IPS-20b (cell line): ENCODE results near the gene NPPA.
A peak's percentile ranks its signal among the peaks of the same experiment; 100 is the strongest.

ENCODE experiments used
- H3K27ac ChIP-seq: one replicate; pipeline ENCODE4 v1.5.1; 2013; ENCODE audit warnings: low read length
- H3K27me3 ChIP-seq: 2 replicates; pipeline ENCODE4 v1.6.1; 2013; ENCODE audit warnings: mild to moderate bottlenecking, low read length, inconsistent platforms; ENCODE audit not compliant: insufficient read depth
- H3K36me3 ChIP-seq: 2 replicates; pipeline ENCODE4 v1.6.1; 2013; ENCODE audit warnings: low read depth, mild to moderate bottlenecking, inconsistent platforms, low read length, moderate library complexity; ENCODE audit not compliant: insufficient read depth
- H3K4me1 ChIP-seq: 2 replicates; pipeline ENCODE4 v1.6.1; 2013; ENCODE audit warnings: mild to moderate bottlenecking, control low read depth, inconsistent platforms, low read length, moderate library complexity; ENCODE audit not compliant: insufficient read depth
- H3K4me3 ChIP-seq: 2 replicates; pipeline ENCODE4 v1.5.1; 2013; ENCODE audit warnings: mild to moderate bottlenecking, low read length, inconsistent platforms
- H3K9ac ChIP-seq: 2 replicates; pipeline ENCODE4 v1.6.1; 2013; ENCODE audit warnings: low read depth, mild to moderate bottlenecking, inconsistent platforms, low read length, moderate library complexity
- H3K9me3 ChIP-seq: 2 replicates; pipeline ENCODE4 v1.6.1; 2013; ENCODE audit warnings: mild to moderate bottlenecking, low read depth, low read length, inconsistent platforms; ENCODE audit not compliant: insufficient read depth

Gene NPPA

GRCh38 chr1:11873395-11874257 lies 26.0 kb upstream of the NPPA start:
- Histone ChIP-seq H3K27ac (no peak overlapping the region), H3K36me3 (no peaks in the 10 kb centered on the region), H3K4me1 (no peaks in the 10 kb centered on the region; the same call in 1 of the 2 replicates), H3K27me3 (no peaks in the 10 kb centered on the region), H3K9ac (no peak overlapping the region), H3K9me3 (no peaks in the 10 kb centered on the region), H3K4me3 (no peak overlapping the region)

- Histone ChIP-seq H3K9ac (no peak overlapping the region), H3K27ac (no peak overlapping the region), H3K4me1 (no peaks in the 10 kb centered on the region; the same call in 1 of the 2 replicates), H3K4me3 (no peak overlapping the region), H3K9me3 (no peaks in the 10 kb centered on the region), H3K36me3 (no peaks in the 10 kb centered on the region), H3K27me3 (no peaks in the 10 kb centered on the region)
Measured at GRCh38 chr1:11872545-11872944, 25.0 kb upstream of the NPPA start.

- Histone ChIP-seq H3K9ac (no peak overlapping the region), H3K27ac (no peak overlapping the region), H3K9me3 (no peaks in the 10 kb centered on the region), H3K36me3 (no peaks in the 10 kb centered on the region), H3K4me1 (no peaks in the 10 kb centered on the region; the same call in 1 of the 2 replicates), H3K4me3 (no peak overlapping the region), H3K27me3 (no peaks in the 10 kb centered on the region)
Measured at GRCh38 chr1:11869650-11870207, 22.1 kb upstream of the NPPA start.

GRCh38 chr1:11869104-11869503 lies 21.5 kb upstream of the NPPA start:
- no peaks in the 10 kb centered on the region for H3K9me3 ChIP-seq
- no peak overlapping the region for H3K4me3 ChIP-seq
- H3K27me3 ChIP-seq, result no peaks in the 10 kb centered on the region
- H3K36me3 ChIP-seq, result no peaks in the 10 kb centered on the region
- H3K4me1 ChIP-seq, result no peaks in the 10 kb centered on the region; the same call in 1 of the 2 replicates
- no peak overlapping the region for H3K27ac ChIP-seq
- H3K9ac ChIP-seq, result no peak overlapping the region

- Histone ChIP-seq H3K9ac (no peak overlapping the region), H3K27me3 (no peaks in the 10 kb centered on the region), H3K36me3 (no peaks in the 10 kb centered on the region), H3K27ac (no peak overlapping the region), H3K9me3 (no peaks in the 10 kb centered on the region), H3K4me1 (no peaks in the 10 kb centered on the region), H3K4me3 (no peak overlapping the region)
Measured at GRCh38 chr1:11868331-11868980, 20.9 kb upstream of the NPPA start.

GRCh38 chr1:11862890-11863289 lies 15.3 kb upstream of the NPPA start:
- H3K9ac ChIP-seq, result no peak overlapping the region
- H3K4me1 ChIP-seq, result no peaks in the 10 kb centered on the region
- H3K36me3 ChIP-seq, result no peaks in the 10 kb centered on the region
- H3K27me3 ChIP-seq, result peaks cover 44% of the 10 kb centered on the region
- no peaks in the 10 kb centered on the region for H3K9me3 ChIP-seq
- no peak overlapping the region for H3K27ac ChIP-seq
- H3K4me3 ChIP-seq, result no peak overlapping the region

GRCh38 chr1:11860587-11860986 lies 13.0 kb upstream of the NPPA start:
- Histone ChIP-seq H3K27ac (no peak overlapping the region), H3K36me3 (no peaks in the 10 kb centered on the region), H3K9me3 (no peaks in the 10 kb centered on the region), H3K27me3 (peaks cover 63% of the 10 kb centered on the region), H3K9ac (no peak overlapping the region), H3K4me3 (no peak overlapping the region), H3K4me1 (no peaks in the 10 kb centered on the region)

GRCh38 chr1:11860083-11860482 lies 12.5 kb upstream of the NPPA start:
- Histone ChIP-seq H3K4me1 (no peaks in the 10 kb centered on the region), H3K27me3 (peaks cover 63% of the 10 kb centered on the region)

GRCh38 chr1:11858968-11859871 lies 11.6 kb upstream of the NPPA start:
- no peak overlapping the region for H3K9ac ChIP-seq
- H3K9me3 ChIP-seq, result no peaks in the 10 kb centered on the region
- no peaks in the 10 kb centered on the region for H3K36me3 ChIP-seq
- H3K27ac ChIP-seq, result no peak overlapping the region
- H3K4me3 ChIP-seq, result peak overlapping the region; percentile 32; the same call in 1 of the 2 replicates
- peaks cover 63% of the 10 kb centered on the region for H3K27me3 ChIP-seq
- H3K4me1 ChIP-seq, result no peaks in the 10 kb centered on the region

More at GRCh38 chr1:11860083-11860482, 12.5 kb upstream of the NPPA start:
- H3K27ac ChIP-seq, result no peak overlapping the region
- H3K4me3 ChIP-seq, result no peak overlapping the region
- no peak overlapping the region for H3K9ac ChIP-seq
- no peaks in the 10 kb centered on the region for H3K36me3 ChIP-seq
- no peaks in the 10 kb centered on the region for H3K9me3 ChIP-seq

GRCh38 chr1:11858613-11858967 lies 11.0 kb upstream of the NPPA start, which contains the start of gene NPPB:
Gene NPPB (minus strand): TSS chr1:11858945. CDS start chr1:11858833, 112 bp downstream.
- Histone ChIP-seq H3K4me1 (no peaks in the 10 kb centered on the region), H3K4me3 (peak within 1 kb of the TSS; percentile 32; the same call in 1 of the 2 replicates), H3K36me3 (no peaks in the 10 kb centered on the region), H3K27me3 (peaks cover 63% of the 10 kb centered on the region), H3K27ac (no peak within 1 kb of the TSS), H3K9me3 (no peaks in the 10 kb centered on the region), H3K9ac (no peak within 1 kb of the TSS)

- Histone ChIP-seq H3K9me3 (no peaks in the 10 kb centered on the region), H3K4me3 (no peak overlapping the region), H3K27ac (no peak overlapping the region), H3K27me3 (peaks cover 63% of the 10 kb centered on the region), H3K4me1 (no peaks in the 10 kb centered on the region), H3K36me3 (no peaks in the 10 kb centered on the region), H3K9ac (no peak overlapping the region)
Measured at GRCh38 chr1:11858158-11858557, 10.6 kb upstream of the NPPA start.
